Activated gamma-delta T cell (primary cell): Measurements from ENCODE around the gene L3MBTL3.

ENCODE experiments used
- DNase-seq: peaks from one replicate; lab custom pipeline; 2025; lab: John Stamatoyannopoulos, UW

L3MBTL3 gene

DNA sequence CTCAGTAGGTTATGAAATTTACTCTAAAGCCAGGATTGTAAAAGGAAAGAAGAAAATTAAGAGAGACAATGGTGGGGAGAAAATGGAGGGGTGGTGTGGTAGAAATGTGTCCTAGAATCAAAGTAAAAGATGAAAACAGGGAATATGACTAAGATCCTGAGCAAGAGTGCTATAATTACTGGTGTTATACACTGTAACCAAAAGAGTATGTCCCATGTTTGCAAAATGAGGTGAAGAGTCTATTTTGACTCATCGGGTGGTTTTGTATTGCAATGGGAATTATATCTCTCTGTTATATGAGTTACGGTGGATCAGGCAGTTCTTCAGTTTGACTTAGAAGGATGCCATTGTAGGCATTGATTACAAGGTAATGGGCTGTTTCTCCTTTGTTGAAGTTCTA lies 8.5 kb downstream of the L3MBTL3 start:
- DNase-seq = no peak

DNA sequence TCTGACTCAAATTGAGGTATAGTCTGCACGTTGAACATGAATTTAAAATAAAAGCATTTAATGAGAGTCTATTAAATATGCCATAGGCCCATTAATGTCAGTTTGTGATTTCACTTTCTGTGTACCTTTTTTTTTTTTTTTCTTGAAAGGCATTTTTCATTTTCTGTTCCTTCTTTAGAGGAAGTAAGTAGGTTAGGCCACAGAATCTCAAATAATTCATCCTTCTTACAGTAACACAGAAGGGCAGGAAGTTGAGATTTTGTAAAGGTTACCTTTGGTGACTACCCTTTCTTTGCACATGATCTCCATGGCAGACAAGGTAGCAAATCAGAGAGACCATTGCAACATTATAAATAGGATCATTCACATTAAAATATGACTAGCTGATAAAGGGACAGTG lies 9.6 kb downstream of the L3MBTL3 start:
- DNase-seq = no peak

DNA sequence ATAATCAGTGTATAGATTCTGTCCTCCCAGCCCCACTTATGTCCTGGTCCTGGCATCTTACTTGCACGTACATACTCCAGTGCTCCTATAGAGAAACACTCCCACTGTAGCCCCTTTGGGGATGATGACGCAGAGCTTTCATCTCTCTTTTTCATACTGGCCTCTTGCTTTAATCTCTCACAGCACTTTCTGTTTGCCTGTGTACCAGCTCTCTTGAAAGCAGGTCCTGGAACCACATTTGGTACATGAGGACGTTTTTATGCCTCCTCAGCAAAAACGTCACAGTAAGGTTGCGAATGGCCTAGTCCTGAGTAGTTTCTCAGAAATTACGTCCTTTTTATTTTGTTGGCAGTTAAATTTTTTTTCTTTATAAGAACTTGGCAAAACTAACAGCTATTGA lies 10.8 kb downstream of the L3MBTL3 start:
- DNase-seq = no peak

DNA sequence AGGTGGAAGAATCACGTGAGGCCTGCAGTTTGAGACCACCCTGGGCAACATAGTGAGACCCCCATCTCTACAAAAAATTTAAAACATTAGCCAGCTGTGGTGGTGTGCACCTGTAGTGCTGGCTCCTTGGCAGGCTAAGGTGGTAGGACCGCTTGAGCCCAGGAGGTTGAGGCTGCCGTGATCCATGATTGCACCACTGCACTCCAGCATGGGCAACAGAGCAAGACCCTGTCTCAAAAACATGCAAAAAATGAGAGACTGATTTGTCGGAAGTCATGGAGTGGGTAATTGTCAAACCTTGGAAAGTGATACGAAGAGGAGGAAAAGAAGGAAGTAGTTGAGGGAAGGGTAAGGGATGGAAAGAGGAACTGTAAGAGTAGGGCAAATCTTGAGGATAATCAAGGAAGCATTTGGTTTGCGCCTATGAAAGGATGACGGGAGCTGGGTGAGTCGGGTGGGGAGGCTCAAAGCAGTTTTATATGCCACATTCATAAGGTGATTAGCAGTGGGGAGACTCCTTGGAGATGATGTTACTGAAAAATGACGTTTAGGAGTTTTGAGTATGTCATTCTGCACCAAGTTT lies 14.5 kb downstream of the L3MBTL3 start:
- no peak for DNase-seq

DNA sequence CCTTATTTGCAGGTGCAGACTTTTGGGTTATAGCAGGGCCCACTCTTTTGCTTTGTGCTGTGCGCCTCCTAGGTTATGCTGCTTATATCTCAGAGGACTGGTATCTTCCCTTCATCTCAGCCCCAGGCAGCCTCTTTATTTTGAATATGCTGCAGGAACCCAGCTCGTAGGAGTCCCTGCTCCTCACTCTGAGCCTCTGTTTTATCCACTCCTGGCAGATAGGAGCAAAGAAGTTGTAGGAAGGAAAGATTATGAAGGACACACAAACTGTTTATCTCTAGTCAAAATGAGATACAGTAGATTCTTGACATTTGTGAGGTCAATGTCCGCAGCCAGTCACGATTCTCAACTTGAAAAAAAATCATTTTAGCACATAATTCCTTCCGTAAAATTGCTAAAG lies 15.6 kb downstream of the L3MBTL3 start:
- DNase-seq = no peak

DNA sequence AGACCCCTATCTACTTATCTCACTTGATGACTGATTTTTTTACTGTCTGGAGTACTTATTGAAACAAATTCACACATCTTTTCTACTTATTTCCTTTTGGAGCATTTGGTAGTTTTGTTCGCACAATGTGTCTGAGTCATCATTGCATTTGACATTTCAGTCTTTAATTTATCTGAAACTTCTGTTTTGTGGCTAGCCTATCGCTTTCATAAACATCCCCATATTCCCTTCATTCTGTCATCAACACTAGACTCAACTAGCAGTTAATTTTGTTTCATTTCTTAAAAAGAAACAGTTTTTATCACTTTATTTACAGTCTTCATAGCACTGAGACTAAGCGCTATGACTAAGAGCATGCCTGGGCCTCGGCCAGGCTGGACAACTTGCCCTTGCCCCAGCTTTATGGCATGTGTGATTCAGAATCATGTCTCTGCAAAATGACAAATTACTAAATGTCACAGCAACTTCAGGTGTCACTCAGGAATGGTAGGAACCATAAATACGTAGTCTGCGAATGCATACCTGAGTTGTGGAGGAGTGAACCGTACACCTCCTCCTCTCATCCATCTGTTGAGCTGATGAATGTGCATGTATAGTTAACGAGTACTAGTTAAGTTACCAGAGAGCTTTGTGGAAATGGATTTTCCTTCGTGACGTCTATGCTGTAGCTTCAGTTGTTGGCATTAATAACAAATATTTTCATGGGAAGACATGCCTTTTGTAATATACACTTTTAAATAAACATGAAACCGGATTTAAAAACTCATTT lies 16.2 kb downstream of the L3MBTL3 start:
- DNase-seq = no peak

DNA sequence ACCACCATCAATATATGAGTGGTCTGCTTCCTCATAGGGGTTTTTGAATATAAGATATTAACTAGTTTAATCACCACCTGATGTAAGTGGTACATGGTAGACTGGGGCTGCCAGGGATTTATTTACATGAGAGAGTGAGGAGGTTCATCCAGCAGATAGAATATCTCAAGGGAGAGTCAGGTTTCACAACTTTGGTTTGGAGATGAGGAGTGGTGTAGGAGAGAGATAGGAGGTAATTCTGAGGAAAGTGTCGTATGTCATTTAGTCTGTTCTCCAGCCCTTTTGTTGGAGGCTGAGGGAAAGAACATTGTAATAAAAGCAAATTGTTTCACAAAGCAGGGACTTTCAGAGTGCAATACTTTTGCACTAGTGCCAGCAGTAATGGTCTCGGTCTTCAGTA lies 16.8 kb downstream of the L3MBTL3 start:
- no peak for DNase-seq

DNA sequence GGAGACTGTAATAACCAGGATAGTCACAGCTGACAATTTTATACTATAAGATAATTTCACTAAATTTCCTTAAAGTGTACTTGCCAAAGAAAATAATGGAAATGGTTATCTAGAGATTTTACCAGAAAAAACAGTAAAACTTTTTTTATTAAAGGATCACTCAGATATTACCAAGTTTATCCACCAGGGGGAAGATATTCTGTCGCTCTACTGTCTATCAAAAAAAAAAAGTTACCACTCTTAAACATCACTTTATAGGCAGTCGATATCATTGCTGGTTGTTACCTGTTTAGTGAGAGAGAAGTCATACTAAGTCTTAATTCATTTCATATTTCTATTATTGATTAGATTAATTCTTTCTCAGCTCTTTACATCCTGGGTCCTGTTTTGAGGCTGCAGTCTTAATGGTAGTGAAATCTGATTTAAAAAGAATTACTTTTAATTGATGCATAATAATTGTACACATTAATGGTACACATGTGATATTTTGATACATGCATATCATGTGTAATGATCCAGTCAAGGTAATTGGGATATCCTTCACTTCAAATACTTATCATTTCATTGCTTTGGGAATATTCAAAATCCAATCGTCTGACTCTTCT lies 18.9 kb downstream of the L3MBTL3 start:
- no peak for DNase-seq

DNA sequence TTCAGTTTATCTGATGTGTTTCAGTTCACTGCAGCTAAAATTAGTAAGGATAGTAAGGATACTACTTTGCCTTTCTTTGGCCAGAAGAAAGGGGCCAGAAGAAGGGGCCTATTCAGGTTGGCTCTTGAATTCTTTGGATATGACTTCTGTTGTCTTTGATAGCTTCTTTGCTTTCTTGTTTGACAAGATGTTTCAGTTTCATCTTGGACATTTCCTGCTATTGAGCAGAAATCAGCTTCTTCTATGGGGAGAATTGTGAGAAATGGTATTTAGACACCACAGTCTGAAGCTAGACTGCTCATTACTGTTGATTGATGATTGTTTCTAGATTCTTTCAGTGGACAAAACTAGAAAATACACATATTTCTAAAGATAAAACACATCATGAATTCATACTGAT lies 23.2 kb downstream of the L3MBTL3 start:
- DNase-seq = no peak

DNA sequence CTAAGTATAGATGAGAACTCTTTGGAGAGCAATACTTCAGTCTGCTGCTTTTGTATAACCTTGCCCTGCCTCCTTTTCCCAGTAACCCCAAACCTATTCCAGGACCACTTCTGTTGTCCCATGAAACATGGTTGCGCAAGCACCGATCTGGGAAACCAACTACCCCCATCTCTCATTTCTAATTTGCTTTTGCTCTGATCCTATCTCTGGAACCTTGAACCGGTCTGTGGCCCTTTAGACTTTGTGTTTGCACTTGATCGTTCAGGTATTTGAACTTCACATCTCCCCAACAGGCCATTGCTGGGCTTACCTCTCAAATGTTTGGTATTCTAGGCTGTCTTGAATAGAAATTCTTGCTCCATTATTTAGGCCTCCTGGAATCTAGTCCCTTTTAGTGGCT lies 25.0 kb downstream of the L3MBTL3 start:
- no peak for DNase-seq

DNA sequence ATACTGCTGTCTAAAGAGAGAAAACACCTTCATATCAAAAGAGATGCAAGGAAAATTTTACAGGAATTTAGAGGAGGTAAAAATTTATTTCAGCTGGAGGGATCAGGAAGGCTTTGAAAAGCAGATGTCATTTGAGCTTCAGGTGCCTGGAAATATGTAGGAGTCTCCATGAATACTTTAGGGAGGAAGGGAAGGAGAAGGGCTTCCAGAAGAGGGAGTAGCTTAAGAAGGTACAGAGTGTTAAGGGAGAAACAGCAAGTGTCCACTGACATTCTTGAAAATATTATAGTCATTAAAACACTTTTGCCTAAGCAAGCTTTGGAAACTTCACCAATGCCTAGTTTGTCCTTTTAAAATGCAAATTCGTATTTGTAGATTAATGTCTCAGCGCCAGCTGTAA lies 27.2 kb downstream of the L3MBTL3 start:
- DNase-seq = no peak

DNA sequence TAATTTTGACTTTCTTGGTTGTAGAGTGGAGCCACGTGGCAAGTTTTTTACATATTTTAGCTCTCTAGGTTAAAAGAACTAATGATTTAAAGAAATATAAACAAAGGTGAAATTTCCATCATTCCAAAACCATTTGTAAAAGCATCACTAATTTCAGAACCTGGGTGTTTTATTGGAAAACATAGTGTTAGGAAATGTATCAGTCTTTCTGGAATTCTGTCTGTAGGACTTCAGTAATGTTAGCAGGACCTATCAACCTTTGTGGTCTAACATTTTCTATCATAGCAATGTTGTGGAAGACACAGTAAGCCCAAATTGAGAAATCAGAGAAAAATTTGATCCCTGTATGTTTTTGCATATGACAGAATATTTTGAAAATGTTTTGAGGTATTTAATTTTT lies 28.3 kb downstream of the L3MBTL3 start:
- DNase-seq = no peak

DNA sequence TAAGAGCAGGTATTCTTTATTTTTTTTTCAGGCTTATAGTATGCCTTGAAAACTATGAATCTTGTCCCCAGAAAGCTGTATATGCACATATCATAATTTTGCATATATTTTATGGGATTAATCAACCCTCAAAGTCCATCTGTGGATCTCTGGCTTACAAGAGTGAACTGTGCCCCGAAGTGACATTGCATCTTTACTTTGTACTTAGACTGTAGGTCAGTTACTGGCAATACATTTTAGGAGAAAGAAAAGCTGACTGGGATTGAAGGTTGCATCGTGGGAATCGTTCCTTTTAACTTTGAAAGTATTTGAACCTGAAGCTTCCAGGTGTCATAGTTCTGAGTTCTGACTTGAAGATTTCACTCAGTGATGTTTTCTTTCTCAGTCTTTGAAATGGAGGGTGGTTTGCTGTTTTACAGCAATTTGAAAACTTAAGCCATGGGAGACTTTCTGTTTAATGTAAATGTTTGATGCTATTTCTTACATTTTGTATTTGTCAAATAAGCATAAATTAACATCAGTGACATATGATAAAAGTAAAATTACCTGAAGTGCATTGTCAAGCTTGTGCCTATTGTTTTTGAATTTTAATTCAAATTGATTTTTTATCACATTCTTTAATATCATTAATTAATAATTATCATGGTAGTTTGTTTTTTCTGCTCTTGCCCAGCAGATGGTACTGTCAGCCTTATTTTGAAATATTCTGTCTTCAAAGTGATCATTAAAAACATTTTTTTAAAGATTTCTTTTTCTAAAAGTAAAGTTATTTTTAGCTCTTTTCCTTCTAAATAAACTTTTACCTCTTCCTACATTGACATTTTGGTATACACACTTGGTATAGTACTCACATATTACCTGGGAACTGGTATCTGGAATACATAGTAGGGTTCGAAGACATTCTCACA lies 29.0 kb downstream of the L3MBTL3 start:
- DNase-seq = no peak

DNA sequence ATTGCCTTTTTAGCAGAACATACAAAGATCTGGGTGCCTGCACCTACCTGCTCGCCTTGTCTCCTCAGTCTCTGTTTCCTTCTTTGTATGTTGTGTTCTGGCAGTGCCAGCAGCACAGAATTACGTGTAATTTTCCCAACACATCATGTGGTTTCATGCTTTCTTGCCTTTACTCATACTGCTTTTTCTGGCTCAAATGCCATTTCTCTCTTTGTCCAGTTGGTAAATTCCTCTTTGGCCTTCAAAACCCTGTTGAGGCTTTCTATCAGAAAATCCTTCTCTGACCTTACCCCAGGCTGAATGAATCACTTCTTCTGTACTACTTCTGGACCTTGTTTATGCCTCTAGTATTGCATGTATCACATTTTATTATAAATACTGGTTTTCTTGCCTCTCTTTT lies 31.8 kb downstream of the L3MBTL3 start:
- no peak for DNase-seq

DNA sequence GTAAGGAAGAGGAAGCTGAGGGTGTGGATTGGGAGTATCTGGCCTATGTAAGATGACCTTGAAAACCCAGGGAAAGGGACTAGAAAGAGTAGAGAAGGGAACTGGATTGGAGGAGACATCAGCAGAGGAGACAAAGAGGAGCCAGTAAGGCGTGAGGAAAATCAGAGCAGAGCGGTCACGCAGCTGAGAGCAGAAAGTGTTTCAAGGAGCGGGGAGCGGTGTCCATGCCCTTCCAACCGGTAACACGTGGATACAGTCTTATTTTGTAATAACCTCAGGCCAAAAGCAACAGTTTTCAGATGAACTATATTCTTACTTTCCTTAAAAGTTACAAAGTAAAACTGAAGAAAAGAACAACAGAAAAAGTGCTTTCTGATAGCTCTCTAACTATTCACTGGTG lies 36.3 kb downstream of the L3MBTL3 start:
- no peak for DNase-seq

DNA sequence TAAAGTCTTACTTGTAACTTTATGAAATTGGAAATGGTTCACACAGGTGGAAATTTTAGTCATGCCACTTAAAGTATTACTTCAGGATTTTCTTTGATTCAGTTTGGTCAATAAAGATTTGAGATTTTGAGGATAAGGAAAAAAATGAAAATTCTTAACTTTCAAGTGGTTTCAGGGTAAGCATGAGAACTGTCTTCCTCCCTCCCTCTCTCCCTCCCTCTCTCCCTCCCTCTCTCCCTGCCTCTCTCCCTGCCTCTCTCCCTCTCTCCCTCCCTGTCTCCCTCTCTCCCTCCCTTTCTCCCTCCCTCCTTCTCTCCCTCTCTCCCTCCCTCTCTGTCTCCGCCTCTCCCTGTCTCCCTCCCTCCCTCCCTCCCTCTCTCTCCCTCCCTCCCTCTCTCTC lies 36.9 kb downstream of the L3MBTL3 start:
- no peak for DNase-seq

DNA sequence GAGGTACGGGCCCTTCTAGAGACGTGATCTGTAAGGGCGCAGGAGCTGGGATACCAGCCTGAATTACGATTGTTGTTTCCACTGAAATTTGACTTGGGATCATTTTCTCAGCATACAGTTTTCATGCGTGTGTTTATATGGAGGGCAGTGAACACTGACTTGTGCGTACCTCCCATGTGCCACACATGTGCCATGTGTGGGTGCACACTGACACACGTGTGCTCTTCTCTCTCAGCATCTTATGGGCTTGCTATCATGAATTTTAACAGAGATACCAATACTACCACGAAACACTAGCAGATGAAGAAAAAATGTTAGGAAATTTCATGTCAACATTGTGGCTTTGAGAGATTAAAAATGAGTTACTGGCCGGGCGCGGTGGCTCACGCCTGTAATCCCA lies 39.1 kb downstream of the L3MBTL3 start:
- no peak for DNase-seq

DNA sequence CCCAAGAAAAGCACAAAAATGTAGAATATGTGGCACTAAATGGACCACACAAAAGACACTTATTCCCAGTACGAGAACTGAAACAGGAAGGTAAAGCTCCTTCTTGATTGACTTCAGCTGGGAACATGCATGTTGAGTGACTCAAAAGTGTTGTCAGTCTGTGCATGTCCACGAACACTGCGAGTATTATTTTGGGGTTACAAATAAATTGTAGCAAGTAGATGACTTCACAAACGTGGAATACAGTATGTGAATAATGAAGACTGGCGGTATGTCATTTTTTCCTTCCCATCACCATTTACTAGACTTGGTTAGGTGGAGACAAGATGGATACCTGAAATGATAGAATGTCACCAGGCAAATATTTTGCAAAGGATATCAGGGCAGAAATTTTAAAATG lies 45.4 kb downstream of the L3MBTL3 start:
- no peak for DNase-seq

DNA sequence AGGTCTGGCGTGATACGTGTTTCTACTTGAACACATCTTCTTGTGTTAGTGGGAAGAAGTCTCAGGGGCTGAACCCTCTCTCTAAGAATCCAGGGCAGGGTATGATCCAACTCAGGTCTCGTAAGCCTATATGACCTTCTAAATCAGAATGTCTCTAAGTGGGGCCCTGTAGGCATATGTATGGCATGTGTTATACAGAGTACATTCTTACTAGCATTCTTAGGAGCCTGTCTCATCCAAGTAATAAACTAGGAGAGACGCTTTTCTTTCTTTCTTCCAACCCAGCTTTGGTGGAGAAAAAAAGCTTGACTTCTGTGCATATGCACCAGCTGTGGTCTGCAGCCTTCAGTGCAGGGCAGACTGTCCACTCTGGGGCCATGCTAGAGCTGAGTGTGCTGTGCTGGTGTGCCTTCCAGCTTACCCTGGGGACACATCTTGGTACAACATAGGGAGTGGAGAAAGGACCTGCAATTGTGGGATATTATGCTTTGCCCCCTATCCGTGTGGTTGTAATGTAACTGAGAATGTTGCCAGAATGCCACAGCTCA lies 47.3 kb downstream of the L3MBTL3 start:
- no peak for DNase-seq

DNA sequence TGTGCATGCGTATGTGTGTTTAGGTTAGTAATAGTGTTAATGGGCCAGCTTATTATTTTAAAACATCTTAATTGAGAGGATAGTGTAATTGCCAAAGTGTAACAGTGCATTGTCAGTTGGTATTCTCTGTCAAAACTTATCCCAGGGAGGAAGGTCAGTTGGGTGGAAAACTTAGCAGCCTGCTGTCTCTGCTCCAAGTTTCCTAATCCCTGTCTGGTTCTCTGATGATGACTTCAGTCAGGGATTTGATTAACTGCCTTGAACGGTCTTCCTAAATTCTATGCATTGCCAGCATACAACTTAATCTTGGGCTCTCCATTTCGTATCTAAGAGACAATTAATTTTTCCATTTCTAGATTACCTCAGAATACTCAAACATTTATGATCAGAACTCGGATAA lies 51.1 kb downstream of the L3MBTL3 start:
- no peak for DNase-seq

DNA sequence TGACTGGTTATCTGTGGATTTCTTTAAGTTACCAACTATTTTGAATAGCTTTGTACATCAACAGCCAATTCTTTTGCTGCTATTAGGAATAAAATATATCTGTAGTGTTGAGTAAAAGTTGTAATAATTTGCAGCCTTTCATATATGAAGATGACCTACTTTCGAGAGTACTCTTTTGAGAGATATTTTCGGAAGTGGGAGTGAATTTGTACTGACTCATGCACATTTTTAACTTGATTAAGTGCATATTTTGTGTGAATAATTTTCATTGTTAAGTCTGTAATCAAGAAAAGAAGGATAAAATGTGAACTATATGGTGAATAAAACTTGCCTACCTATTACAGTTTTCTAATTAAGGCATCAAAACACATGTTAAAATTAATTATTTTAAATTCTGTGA lies 51.9 kb downstream of the L3MBTL3 start:
- no peak for DNase-seq

DNA sequence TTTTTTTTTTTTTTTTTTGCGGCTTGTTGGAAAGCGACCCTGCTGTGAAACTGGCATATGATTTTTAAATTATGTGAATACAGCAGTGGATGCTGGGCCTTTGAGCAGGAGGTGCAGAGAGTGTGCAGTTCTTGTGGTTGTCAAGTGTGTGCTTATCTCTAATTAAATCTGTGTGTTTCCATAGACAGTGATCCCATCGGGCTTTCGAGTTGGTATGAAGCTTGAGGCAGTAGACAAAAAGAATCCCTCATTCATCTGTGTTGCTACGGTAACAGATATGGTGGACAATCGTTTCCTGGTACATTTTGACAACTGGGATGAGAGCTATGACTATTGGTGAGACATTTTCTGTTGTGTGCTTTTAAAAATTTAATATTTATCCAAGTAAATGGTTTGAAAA lies 52.4 kb downstream of the L3MBTL3 start:
- no peak for DNase-seq
